SKM-1 (cell line): ENCODE measurements around the gene COBL.

Source experiments
- DNase-seq: peaks from one replicate; lab custom pipeline; 2025; ENCODE audit not compliant: unreplicated experiment; lab: John Stamatoyannopoulos, UW

Gene COBL

DNA sequence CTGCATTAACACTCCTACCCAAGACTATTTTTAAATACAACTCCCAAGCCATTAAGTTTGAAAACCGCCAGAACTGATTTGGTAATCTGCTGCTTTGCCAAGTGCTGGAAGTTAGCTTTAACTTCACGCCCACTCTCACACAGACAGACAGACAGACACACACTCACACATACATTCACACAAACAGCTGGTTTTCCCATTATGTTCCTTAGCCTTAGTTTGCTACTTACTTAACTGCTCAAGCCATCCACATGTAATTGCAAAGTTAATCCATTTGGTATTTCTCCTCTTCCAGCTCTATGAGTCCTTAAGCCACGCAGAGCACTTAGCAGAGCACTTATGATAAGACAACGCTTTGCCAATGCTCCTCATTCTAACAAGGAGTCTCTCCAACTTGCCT lies 8.3 kb downstream of the COBL start:
- no peak for DNase-seq

DNA sequence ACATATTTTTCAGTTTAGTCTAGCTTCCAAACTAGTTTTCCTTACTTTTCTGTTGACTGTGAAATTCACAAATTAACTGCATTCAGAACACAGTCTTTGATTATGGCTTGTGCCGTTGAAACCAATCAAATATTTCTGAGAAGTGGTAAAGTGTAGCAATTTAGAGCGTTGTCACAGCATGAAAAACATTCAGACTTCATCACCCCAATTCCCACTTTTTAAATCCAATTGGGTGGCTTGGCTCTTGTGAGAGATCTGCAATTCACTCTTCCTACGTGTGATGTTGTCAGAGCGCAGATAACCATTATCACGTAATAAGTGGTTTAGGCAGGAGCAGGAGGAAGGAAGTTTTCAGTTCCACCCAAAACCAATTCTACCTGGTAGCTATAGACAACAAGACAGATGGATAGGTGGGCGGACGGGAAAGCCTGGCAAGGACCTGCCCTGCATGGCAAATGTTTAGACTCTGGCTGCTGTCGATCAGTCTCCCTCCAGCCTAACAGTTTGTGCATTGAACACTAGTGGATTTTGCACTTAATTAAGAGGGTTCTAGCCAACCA lies 8.9 kb downstream of the COBL start:
- DNase-seq, result no peak

GRCh38 chr7:51306761-51307160 lies 9.8 kb downstream of the COBL start:
- no peak for DNase-seq

DNA sequence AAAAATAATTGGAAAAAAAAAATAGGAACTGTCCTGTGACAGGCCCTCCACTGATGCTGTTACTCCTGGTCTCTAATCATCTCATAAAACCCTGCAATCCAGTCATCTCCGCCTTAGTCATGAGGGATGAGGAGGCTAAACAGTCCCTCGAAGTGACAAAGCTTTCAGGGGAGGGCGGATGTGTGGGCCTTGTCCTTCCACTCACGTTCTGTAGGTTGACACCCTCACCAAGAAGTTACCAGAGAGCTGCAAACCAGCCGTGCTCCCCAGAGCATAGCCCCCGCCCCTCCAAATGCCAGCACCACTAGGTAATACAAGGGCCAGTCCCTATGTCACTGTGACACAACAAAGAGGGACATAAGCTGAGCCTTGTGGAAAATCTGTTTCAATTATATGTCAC lies 11.9 kb downstream of the COBL start:
- DNase-seq, result no peak

DNA sequence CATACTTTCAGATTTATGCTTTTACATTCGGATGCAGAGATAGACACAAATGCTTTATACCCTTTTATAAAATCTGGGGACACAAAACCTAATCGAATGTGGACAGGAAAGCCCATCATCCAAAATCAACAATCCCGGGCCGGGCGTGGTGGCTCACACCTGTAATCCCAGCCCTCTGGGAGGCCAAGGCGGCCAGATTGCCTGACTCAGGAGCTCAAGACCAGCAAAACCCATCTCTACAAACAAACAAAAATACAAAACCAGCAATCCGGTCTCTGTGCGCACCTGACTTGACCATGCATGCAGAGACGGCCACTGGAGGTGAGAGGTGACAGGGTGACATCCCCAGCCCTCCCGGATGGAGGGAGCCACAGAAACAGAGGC lies 13.5 kb downstream of the COBL start:
- no peak for DNase-seq

GRCh38 chr7:51301806-51302205 lies 14.8 kb downstream of the COBL start:
- no peak for DNase-seq

- DNase-seq, result no peak
Measured at GRCh38 chr7:51300762-51301674, 15.6 kb downstream of the COBL start.

DNA sequence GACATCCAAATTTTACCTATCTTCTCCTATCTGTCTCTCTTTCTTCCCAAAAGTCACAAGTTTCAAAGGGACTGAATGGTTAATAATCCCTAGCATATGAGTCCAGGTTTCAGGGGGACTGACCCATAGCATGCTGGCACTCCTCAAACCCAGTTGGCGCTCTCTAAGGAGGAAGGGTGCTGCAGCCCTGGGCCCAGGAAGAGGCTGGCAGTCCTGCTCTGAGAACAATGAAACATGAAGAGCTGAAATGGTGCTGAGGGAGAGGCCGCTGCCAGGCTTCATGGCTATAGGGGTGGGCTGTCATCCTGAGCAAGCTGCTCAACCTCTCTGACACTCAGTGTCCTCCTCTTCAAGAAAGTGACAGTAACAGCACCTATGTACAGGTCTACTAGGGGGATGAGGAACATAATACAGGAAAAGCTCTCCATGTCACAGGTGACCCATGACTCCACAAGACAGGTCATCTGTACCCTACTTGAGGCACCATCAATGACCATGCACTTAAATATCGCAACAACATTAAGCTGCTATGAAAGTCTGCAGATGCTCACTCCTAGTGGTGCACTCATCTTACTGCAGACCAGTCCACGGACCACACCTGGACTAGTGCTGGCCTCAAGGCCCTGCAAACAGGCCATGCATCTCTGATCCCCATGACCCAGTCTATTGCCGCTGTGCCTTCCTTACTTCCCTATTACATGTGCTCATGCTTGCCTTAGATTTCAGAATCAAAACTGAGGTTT lies 17.0 kb downstream of the COBL start:
- DNase-seq, result no peak

DNA sequence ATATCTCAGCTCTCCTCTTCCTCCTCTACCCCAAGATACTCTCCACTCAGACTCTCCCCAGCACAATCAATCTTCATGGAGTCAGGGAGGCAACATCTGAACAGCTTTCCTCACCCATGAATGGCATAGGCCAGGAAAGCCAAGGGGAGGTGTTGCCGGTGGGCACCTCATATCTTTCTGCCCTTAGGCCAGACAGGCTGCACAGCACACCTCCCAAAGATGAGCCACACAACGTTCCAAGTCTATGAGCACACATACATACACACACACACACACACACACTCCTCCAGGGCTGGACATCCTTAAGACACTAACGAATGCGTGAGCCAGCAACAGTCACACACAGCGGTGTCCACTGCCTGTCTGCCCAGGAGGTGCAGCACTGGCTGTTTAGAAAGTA lies 17.7 kb downstream of the COBL start:
- no peak for DNase-seq

DNA sequence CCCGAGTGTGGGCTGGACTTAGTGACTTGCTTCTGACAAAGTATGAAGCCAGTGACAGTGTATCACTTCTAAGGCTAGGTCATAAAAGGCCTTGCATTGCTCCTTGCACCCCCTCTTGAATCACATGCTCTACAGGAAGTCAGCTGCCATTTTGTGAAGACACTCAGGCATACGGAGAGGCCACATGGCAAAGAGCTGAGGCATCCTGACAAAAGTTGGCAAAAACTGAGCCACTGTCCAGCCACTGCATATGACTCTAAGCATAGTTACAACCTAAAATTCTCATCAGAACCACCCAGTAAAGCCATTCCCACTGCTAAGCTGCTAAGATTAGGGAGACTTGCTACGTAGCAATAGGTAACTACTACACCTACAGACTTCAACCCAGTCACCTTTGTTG lies 18.6 kb downstream of the COBL start:
- no peak for DNase-seq

DNA sequence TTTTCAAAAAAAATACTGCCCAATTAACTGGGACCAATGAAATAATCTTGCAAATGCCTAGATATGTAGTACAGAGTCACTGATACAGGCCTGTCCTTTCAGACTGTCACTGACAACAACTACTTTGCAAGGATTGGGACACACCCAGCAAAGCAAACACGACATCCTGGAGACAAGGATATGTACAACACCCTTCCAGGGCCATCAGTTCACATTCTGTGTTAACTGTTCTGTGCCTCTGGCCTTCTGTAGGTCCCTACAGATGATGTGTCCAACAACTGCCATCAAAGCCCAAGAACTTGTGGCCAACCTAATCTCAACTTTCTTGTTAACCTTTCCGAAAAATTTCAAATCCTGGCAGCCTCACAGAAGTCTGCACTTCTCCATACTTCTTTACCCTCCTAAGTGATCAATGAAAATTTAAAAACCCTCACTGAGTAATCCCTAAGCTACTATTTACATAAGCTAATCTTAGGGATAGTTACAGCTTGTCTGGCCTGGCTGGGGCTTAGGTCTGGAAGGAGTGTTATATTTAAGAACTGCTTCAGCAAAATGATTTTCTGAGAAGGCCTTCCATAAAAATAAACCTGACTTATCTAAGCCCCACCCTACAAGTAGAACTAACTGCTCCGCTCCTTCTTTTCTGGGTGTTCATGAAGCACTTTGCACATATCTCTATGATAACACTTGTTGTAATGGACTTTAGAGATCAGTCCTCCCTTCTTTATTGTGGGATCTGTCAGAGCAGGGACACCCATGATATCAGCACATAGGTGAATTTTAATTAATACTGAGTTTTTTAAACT lies 21.0 kb downstream of the COBL start:
- DNase-seq, result no peak

GRCh38 chr7:51292596-51292995 lies 24.0 kb downstream of the COBL start:
- DNase-seq, result no peak

DNA sequence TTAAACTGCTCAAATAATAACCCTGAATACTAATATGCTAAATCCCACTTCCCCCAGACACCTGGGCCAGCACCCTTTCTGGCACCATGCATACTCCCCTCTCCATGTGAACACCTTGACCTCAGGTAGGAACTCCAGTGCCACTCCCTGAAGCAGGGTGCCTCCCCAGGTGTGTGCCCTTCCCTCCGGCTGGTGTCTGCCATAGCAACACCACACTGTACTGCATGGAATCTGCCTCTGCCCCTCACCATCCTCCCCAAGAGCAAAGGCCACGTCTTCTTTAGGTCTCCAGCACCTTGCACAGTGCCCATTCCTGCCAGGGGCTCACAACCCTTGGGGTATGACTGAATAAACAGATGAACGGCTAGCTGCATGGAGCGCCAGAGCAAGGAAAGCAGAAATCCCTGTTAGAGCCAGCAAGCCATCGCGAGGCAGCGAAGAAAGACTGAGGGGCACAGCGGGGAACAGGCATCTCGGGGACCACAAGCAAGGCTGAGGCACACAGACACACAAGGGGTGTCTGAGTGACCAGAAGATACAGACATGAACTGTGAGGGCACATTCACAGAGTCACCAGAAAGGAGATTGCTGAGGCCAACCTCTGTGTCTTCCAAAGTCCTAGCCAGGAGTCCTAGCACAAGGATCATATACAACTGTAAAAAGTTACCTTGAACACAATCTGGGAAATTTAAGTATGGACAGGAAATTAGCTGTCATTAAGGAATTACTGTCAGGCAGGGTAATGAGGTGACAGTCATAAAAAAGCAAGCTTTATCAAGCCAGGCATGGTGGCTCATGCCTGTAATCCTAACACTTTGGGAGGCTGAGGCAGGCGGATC lies 25.7 kb downstream of the COBL start:
- no peak for DNase-seq

DNA sequence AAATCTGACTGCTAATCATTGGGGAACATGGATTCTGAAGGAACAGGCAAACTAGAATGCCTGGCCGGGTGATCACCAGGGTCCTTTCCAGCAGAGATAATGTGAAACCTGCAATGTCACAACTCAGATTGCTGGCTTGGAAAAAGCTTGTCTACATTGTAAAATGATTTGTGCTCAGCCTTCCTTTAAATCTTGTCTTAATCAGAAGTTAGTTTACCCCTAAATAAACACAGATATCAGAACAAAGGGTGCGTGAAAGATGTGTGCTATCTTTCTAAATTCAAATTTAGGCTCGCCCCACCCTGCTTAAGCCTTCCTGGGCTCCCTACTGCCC lies 26.3 kb downstream of the COBL start:
- DNase-seq, result no peak

DNA sequence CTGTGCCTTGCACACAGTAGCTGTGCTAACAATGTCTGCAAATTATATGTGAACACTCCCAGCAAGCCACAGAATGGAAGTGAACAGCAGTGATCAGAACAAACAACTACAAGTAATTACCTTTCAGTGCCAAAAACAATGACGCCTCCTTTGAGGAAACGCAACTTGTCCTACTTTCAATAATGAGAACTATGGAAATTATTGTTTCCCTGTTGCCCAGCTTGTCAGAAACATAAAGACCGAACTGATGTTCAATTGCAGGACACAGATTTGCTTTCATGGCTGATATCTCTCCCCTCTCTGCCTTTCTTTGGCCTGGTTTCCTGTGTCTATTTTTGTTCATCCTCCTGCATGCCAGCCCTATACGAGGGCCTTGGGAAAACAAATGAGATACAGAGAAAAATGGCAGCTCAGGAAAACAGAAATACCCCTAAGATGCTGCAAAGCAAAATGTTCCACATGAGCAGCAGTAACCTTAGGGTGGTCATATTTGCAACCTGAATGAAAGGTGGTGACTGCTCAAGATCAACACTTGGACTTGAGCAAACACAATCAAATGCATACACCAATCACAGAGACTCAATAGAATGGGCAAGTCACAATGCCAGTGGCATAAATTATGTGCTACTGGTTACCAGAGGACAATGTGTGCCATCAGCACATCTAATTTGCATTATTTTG lies 26.8 kb downstream of the COBL start:
- DNase-seq, result no peak

DNA sequence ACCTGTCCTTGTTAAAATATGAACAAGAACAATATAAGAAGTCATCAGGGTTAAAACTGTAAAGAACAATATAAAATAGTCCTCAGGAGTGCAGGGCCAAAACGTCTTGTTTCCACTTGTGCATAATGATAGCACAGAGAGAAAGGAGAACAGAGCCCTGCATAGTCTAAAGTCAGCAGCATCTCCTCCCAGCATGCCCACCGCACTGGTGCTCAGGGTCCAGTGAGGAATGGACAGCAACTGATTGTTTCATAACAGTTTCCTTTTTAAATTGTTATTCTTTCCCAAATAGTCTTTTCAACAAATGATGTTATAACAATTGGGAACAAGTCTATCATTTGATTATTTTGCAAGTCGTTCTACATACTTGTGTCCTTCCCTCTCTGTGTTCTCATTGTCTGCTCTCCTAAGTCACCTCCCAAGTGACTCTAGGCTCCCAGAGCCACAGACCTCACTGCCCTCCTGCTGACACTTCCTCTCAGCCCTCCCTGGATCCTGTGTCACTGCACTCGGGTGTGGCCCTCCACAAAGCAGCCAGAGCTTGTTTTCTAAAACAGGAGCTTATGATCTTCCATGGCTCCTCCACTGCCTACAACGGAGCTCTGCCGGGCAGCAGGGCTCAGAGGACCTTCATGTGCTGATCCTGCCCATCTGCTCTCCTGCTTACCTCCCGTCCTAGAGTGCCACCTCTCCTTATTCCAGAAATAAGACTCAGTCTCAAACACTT lies 27.6 kb downstream of the COBL start:
- DNase-seq, result no peak

DNA sequence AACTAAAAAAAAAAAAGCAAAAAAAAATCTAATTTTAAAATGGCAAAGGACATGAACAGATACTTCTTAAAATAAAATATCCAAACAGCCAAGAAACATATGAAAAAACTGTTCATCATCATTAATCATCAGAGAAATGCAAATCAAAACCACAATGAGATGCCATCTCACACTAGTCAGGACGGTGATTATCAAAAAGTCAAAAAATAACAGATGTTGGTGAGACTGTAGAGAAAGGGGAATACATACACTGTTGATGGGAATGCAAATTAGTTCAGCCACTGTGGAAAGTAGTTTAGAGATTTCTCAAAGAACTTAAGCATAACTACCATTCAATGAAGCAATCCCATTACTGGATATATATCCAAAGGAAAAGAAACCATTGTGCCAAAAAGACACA lies 30.2 kb downstream of the COBL start:
- DNase-seq, result no peak

GRCh38 chr7:51280156-51280555 lies 36.5 kb downstream of the COBL start:
- DNase-seq, result no peak

GRCh38 chr7:51279391-51280023 lies 37.1 kb downstream of the COBL start:
- DNase-seq, result no peak
